ENCODE data around the gene CBLB. TPM values are rescaled to one million over a fixed set of nuclear protein-coding genes. Genes with fewer than 3 reads are reported as not detected.
A peak's percentile ranks its signal among the peaks of the same experiment; 100 is the strongest.

Gene CBLB
- total and polyA plus RNA-seq, 4 donors, result 3.1 to 22.8 (median 9.8) TPM

GRCh38 chr3:105865867-105866350, 2.9 kb downstream of the CBLB start:
- Histone ChIP-seq H3K9ac (ENCODE audit: low read depth in 1 of 2, low read length in 2 of 2) (no peak overlapping the region), H3K27ac (ENCODE audit: low read depth in 1 of 2, low read length in 2 of 2) (peak overlapping the region in 1 of 2 donors; percentile 1), H3K27me3 (ENCODE audit: control insufficient read depth in 4 of 4, insufficient read depth in 4 of 4, low read length in 3 of 4) (no peaks in the 10 kb centered on the region), H3K4me1 (ENCODE audit: control insufficient read depth in 4 of 4, insufficient read depth in 4 of 4, low read length in 3 of 4) (peaks cover 3 to 27% (median 9%) of the 10 kb centered on the region in 4 donors), H3K9me3 (ENCODE audit: control insufficient read depth in 4 of 4, low read length in 3 of 4) (no peaks in the 10 kb centered on the region), H3K36me3 (ENCODE audit: control insufficient read depth in 4 of 4, insufficient read depth in 3 of 4, low read depth in 1 of 4, low read length in 3 of 4) (peaks cover 0 to 7% (median 3%) of the 10 kb centered on the region in 4 donors), H3K4me3 (ENCODE audit: low read depth in 1 of 3, low read length in 3 of 3) (peak overlapping the region in 1 of 3 donors; percentile 8)
- WGBS, result 78% methylated on average over 1 of the region's 1 CpG
- TF ChIP-seq RXRA (IDR thresholded peaks at IDR 0.05) (no peak), GABPA (IDR thresholded peaks at IDR 0.05 in 1 of 2, conservative IDR thresholded peaks at IDR 0.05 in 1 of 2) (no peak), SP1 (IDR thresholded peaks at IDR 0.05) (no peak)
- TF ChIP-seq, protein P1, sequence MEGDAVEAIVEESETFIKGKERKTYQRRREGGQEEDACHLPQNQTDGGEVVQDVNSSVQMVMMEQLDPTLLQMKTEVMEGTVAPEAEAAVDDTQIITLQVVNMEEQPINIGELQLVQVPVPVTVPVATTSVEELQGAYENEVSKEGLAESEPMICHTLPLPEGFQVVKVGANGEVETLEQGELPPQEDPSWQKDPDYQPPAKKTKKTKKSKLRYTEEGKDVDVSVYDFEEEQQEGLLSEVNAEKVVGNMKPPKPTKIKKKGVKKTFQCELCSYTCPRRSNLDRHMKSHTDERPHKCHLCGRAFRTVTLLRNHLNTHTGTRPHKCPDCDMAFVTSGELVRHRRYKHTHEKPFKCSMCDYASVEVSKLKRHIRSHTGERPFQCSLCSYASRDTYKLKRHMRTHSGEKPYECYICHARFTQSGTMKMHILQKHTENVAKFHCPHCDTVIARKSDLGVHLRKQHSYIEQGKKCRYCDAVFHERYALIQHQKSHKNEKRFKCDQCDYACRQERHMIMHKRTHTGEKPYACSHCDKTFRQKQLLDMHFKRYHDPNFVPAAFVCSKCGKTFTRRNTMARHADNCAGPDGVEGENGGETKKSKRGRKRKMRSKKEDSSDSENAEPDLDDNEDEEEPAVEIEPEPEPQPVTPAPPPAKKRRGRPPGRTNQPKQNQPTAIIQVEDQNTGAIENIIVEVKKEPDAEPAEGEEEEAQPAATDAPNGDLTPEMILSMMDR (IDR thresholded peaks at IDR 0.05; ENCODE audit: low read depth, low read length, missing input control), result no peak
- TF ChIP-seq, protein P2, sequence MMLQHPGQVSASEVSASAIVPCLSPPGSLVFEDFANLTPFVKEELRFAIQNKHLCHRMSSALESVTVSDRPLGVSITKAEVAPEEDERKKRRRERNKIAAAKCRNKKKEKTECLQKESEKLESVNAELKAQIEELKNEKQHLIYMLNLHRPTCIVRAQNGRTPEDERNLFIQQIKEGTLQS (IDR thresholded peaks at IDR 0.05), result no peak
- no peak for DNase-seq (ENCODE audit: low spot score)

- peaks cover 0 to 10% (median 5%) of the 10 kb centered on the region in 4 donors for H3K36me3 ChIP-seq (ENCODE audit: control insufficient read depth in 4 of 4, insufficient read depth in 3 of 4, low read depth in 1 of 4, low read length in 3 of 4)
- TF ChIP-seq FOXA1 (IDR thresholded peaks at IDR 0.05) (no peak), TAF1 (conservative IDR thresholded peaks at IDR 0.05) (no peak), HNF4A (conservative IDR thresholded peaks at IDR 0.05) (no peak), HNF4G (IDR thresholded peaks at IDR 0.05) (no peak), JUND (IDR thresholded peaks at IDR 0.05) (no peak), YY1 (IDR thresholded peaks at IDR 0.05) (no peak)
- no peak overlapping the region for H3K27ac ChIP-seq (ENCODE audit: low read depth in 1 of 2, low read length in 2 of 2)
- H3K9me3 ChIP-seq (ENCODE audit: control insufficient read depth in 4 of 4, low read length in 3 of 4), result no peaks in the 10 kb centered on the region
- peaks cover 3 to 20% (median 8%) of the 10 kb centered on the region in 4 donors for H3K4me1 ChIP-seq (ENCODE audit: control insufficient read depth in 4 of 4, insufficient read depth in 4 of 4, low read length in 3 of 4)
- DNase-seq (ENCODE audit: low spot score), result no peak
- H3K27me3 ChIP-seq (ENCODE audit: control insufficient read depth in 4 of 4, insufficient read depth in 4 of 4, low read length in 3 of 4), result no peaks in the 10 kb centered on the region
- H3K4me3 ChIP-seq (ENCODE audit: low read depth in 1 of 3, low read length in 3 of 3), result no peak overlapping the region
- WGBS, result 72% methylated on average over 1 of the region's 1 CpG
- H3K9ac ChIP-seq (ENCODE audit: low read depth in 1 of 2, low read length in 2 of 2), result no peak overlapping the region
Observed at GRCh38 chr3:105865016-105865623, 3.7 kb downstream of the CBLB start.

DNA sequence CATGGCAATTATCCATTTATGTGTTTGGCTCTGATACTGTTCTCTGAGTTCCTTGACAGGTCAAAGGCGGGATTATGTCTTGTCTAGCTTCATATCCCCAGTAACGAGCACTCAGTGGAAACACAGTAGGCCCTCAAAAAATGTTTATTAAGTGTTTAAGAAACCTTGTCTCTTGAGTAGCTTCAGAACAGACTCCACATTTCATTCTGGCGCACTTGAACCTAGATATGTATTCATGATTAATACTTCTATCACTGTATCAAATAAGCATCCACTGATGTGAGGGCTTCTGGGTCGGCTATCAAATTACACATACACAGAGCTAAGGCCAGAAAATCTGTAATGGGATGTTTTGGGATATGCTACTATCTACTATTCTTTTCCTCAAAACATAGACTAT, 4.6 kb downstream of the CBLB start:
- Histone ChIP-seq H3K27me3 (ENCODE audit: control insufficient read depth in 4 of 4, insufficient read depth in 4 of 4, low read length in 3 of 4) (no peaks in the 10 kb centered on the region), H3K9ac (ENCODE audit: low read depth in 1 of 2, low read length in 2 of 2) (no peak overlapping the region), H3K9me3 (ENCODE audit: control insufficient read depth in 4 of 4, low read length in 3 of 4) (no peaks in the 10 kb centered on the region), H3K4me1 (ENCODE audit: control insufficient read depth in 4 of 4, insufficient read depth in 4 of 4, low read length in 3 of 4) (peaks cover 3 to 16% (median 5%) of the 10 kb centered on the region in 4 donors), H3K4me3 (ENCODE audit: low read depth in 1 of 3, low read length in 3 of 3) (no peak overlapping the region), H3K27ac (ENCODE audit: low read depth in 1 of 2, low read length in 2 of 2) (no peak overlapping the region), H3K36me3 (ENCODE audit: control insufficient read depth in 4 of 4, insufficient read depth in 3 of 4, low read depth in 1 of 4, low read length in 3 of 4) (peaks cover 0 to 11% (median 5%) of the 10 kb centered on the region in 4 donors)
- WGBS, result 89% methylated on average over 4 of the region's 4 CpGs
- DNase-seq (ENCODE audit: low spot score), result no peak
- no peak for TF ChIP-seq YY1 (IDR thresholded peaks at IDR 0.05)
- no peak for TF ChIP-seq MAX (IDR thresholded peaks at IDR 0.05)
- no peak for TF ChIP-seq SP1 (IDR thresholded peaks at IDR 0.05)
- no peak for TF ChIP-seq HNF4G (IDR thresholded peaks at IDR 0.05)
- no peak for TF ChIP-seq HNF4A (conservative IDR thresholded peaks at IDR 0.05)
- no peak for TF ChIP-seq FOXA2 (IDR thresholded peaks at IDR 0.05)
- TF ChIP-seq, protein P1 (IDR thresholded peaks at IDR 0.05; ENCODE audit: low read depth, low read length, missing input control), result no peak
- TF ChIP-seq EGR1 (IDR thresholded peaks at IDR 0.05; ENCODE audit: low read depth in 2 of 2), result no peak
- TF ChIP-seq, protein P3, sequence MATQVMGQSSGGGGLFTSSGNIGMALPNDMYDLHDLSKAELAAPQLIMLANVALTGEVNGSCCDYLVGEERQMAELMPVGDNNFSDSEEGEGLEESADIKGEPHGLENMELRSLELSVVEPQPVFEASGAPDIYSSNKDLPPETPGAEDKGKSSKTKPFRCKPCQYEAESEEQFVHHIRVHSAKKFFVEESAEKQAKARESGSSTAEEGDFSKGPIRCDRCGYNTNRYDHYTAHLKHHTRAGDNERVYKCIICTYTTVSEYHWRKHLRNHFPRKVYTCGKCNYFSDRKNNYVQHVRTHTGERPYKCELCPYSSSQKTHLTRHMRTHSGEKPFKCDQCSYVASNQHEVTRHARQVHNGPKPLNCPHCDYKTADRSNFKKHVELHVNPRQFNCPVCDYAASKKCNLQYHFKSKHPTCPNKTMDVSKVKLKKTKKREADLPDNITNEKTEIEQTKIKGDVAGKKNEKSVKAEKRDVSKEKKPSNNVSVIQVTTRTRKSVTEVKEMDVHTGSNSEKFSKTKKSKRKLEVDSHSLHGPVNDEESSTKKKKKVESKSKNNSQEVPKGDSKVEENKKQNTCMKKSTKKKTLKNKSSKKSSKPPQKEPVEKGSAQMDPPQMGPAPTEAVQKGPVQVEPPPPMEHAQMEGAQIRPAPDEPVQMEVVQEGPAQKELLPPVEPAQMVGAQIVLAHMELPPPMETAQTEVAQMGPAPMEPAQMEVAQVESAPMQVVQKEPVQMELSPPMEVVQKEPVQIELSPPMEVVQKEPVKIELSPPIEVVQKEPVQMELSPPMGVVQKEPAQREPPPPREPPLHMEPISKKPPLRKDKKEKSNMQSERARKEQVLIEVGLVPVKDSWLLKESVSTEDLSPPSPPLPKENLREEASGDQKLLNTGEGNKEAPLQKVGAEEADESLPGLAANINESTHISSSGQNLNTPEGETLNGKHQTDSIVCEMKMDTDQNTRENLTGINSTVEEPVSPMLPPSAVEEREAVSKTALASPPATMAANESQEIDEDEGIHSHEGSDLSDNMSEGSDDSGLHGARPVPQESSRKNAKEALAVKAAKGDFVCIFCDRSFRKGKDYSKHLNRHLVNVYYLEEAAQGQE (IDR thresholded peaks at IDR 0.05), result no peak
- no peak for TF ChIP-seq GABPA (IDR thresholded peaks at IDR 0.05 in 1 of 2, conservative IDR thresholded peaks at IDR 0.05 in 1 of 2)
- TF ChIP-seq, protein P2 (IDR thresholded peaks at IDR 0.05), result no peak
- TF ChIP-seq RXRA (IDR thresholded peaks at IDR 0.05), result no peak
- no peak for TF ChIP-seq FOXA1 (IDR thresholded peaks at IDR 0.05)
- no peak for TF ChIP-seq TAF1 (conservative IDR thresholded peaks at IDR 0.05)
- TF ChIP-seq RAD21 (IDR thresholded peaks at IDR 0.05), result no peak
